ENCODE measurements around the gene CIT. TPM values are rescaled to one million over a fixed set of nuclear protein-coding genes. Genes with fewer than 3 reads are reported as not detected.

CIT gene
- total RNA-seq, 2 donors from 2014 or later: 0.95 to 2.3 TPM

DNA sequence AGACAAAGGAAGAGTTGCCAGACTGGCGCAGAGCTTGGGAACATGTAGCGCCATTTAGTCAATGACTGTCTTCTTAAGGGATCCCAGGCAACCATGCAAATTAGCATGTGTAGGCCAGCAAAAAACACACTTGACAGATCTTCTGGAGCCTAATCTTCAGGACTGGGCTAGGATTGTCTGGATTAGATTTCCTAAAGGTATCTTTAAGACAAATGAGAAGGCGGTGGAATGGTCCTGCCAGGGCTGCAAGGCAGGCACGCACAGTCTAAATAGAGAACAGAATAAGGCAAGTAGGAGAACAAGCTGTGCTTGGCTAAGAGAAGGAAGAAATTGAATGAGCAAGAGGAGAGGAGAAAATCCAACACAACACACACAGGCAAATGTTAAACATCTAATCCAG is 80.0 kb downstream of the CIT start:
- Histone ChIP-seq H3K27me3 (replicated peaks; ENCODE audit: insufficient read depth) (no peaks in the 10 kb centered on the region), H3K36me3 (no peaks in the 10 kb centered on the region), H3K4me3 (no peak overlapping the region), H3K9me3 (no peaks in the 10 kb centered on the region), H3K4me1 (ENCODE audit: control insufficient read depth in 1 of 2, low read depth in 2 of 2) (no peaks in the 10 kb centered on the region), H3K27ac (no peak overlapping the region)
- no peak for DNase-seq (ENCODE audit: low spot score)
- ATAC-seq (ENCODE audit: insufficient number of reproducible peaks, low FRiP score, low read depth): no peak
- TF ChIP-seq, protein P1, sequence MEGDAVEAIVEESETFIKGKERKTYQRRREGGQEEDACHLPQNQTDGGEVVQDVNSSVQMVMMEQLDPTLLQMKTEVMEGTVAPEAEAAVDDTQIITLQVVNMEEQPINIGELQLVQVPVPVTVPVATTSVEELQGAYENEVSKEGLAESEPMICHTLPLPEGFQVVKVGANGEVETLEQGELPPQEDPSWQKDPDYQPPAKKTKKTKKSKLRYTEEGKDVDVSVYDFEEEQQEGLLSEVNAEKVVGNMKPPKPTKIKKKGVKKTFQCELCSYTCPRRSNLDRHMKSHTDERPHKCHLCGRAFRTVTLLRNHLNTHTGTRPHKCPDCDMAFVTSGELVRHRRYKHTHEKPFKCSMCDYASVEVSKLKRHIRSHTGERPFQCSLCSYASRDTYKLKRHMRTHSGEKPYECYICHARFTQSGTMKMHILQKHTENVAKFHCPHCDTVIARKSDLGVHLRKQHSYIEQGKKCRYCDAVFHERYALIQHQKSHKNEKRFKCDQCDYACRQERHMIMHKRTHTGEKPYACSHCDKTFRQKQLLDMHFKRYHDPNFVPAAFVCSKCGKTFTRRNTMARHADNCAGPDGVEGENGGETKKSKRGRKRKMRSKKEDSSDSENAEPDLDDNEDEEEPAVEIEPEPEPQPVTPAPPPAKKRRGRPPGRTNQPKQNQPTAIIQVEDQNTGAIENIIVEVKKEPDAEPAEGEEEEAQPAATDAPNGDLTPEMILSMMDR (IDR thresholded peaks at IDR 0.05): no peak

DNA sequence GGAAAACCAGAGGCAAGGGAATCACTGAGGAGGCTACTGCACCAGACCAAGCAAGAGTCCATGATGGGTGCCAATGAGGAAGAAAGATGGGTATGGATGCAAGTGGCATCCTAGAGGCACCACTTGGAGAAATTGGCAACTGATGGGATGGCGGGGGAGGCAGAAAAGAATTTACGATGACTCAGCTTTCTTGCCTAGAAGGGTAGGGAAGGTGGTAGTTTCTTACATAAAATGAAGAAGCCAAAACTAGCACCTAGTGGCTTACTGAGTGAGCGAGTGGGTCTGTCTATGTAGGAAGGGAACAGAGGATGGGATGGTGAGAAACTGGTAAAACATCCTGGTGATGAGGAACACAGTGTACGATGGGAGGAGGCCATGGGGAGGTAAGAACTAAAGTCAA is 80.8 kb downstream of the CIT start:
- no peak for DNase-seq (ENCODE audit: low spot score)
- Histone ChIP-seq H3K4me3 (no peak overlapping the region), H3K27ac (no peak overlapping the region), H3K9me3 (no peaks in the 10 kb centered on the region), H3K27me3 (replicated peaks; ENCODE audit: insufficient read depth) (no peaks in the 10 kb centered on the region), H3K36me3 (no peaks in the 10 kb centered on the region), H3K4me1 (ENCODE audit: control insufficient read depth in 1 of 2, low read depth in 2 of 2) (no peaks in the 10 kb centered on the region)
- no peak for ATAC-seq (ENCODE audit: insufficient number of reproducible peaks, low FRiP score, low read depth)
- TF ChIP-seq, protein P1 (IDR thresholded peaks at IDR 0.05): no peak

DNA sequence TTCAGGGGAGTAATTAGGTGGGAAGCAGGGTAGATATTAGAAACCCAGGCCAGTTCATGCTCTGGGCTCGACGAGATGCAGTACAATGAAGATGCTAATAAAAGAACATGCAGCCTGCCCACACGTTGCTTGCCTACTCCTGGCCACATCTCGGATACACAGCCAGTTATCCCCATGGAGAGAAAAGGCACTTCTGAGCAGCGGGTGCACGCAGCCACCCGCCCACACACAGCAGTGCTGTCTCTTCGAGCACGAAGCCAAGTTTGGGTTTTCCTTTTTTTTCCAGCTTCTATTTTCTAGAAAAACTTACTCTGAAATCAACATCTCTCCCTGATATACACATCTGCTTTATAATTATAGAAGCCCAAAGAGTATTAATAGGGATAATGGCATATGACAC is 85.7 kb downstream of the CIT start:
- H3K4me3 ChIP-seq: no peak overlapping the region
- no peaks in the 10 kb centered on the region for H3K36me3 ChIP-seq
- ATAC-seq (ENCODE audit: insufficient number of reproducible peaks, low FRiP score, low read depth) (no peak), DNase-seq (ENCODE audit: low spot score) (no peak)
- H3K9me3 ChIP-seq: no peaks in the 10 kb centered on the region
- no peaks in the 10 kb centered on the region for H3K4me1 ChIP-seq (ENCODE audit: control insufficient read depth in 1 of 2, low read depth in 2 of 2)
- TF ChIP-seq, protein P1 (IDR thresholded peaks at IDR 0.05): no peak
- no peak overlapping the region for H3K27ac ChIP-seq
- no peaks in the 10 kb centered on the region for H3K27me3 ChIP-seq (replicated peaks; ENCODE audit: insufficient read depth)

DNA sequence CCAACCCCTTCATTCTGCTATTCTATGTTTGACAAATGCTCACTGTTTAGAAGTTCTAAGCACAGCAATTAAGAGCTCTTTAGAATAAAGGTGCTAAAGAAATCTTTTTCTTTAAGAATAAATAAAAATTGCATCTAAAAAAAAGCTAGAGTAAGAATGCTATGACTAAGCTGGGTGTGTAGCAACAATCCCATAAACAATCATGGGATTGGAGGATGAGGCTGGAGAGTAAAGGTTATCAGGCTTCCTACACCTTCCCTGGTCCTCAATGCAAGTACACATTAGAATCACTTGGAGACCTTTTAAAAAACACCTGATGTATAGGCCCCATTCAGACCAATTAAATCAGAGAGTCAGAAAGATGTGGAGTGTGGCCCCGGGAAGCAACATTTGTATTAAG is 88.3 kb downstream of the CIT start:
- DNase-seq (ENCODE audit: low spot score) (no peak), ATAC-seq (ENCODE audit: insufficient number of reproducible peaks, low FRiP score, low read depth) (no peak)
- Histone ChIP-seq H3K27me3 (replicated peaks; ENCODE audit: insufficient read depth) (no peaks in the 10 kb centered on the region), H3K4me3 (no peak overlapping the region), H3K36me3 (no peaks in the 10 kb centered on the region), H3K4me1 (ENCODE audit: control insufficient read depth in 1 of 2, low read depth in 2 of 2) (no peaks in the 10 kb centered on the region), H3K9me3 (no peaks in the 10 kb centered on the region), H3K27ac (no peak overlapping the region)
- TF ChIP-seq, protein P1 (IDR thresholded peaks at IDR 0.05): no peak

DNA sequence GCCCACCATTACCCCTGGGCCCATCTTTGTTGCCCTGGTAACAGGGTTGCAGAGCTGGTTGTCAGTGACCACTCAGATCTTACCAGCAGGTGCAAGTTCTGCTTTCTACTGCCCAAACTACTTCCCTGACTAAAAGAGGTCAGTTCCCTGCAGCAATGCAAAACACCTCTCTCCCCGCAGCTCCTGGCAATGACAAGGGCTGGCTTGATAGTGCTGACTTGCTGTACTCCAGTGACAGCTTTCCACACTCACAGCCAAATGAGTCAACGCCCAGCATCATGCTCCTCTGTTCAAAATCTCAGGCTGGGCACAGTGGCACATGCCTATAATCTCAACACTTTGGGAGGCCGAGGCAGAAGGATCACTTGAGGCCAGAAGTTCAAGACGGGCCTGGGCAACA is 90.6 kb downstream of the CIT start:
- Histone ChIP-seq H3K27me3 (replicated peaks; ENCODE audit: insufficient read depth) (no peaks in the 10 kb centered on the region), H3K36me3 (no peaks in the 10 kb centered on the region), H3K27ac (no peak overlapping the region), H3K4me3 (no peak overlapping the region), H3K4me1 (ENCODE audit: control insufficient read depth in 1 of 2, low read depth in 2 of 2) (no peaks in the 10 kb centered on the region), H3K9me3 (no peaks in the 10 kb centered on the region)
- ATAC-seq (ENCODE audit: insufficient number of reproducible peaks, low FRiP score, low read depth) (no peak), DNase-seq (ENCODE audit: low spot score) (no peak)
- TF ChIP-seq, protein P1 (IDR thresholded peaks at IDR 0.05): no peak
